WTC11 (cell line): ENCODE data around the gene EGR4. TPM values are rescaled to one million over a fixed set of nuclear protein-coding genes. Genes with fewer than 3 reads are reported as not detected.

ENCODE experiments used
- ATF1 ChIP-seq: sonication (generic); formaldehyde crosslinking; IDR thresholded peaks from 2 replicates; pipeline ENCODE4 v1.8.1; 2023; ENCODE audit warnings: mild to moderate bottlenecking, moderate library complexity, missing genetic modification reagents
- CBFB ChIP-seq: sonication (generic); formaldehyde crosslinking; IDR thresholded peaks from 2 replicates; pipeline ENCODE4 v1.8.1; 2022; ENCODE audit warnings: mild to moderate bottlenecking, low read depth, missing genetic modification reagents
- CREM ChIP-seq: sonication (generic); formaldehyde crosslinking; IDR thresholded peaks from 2 replicates; pipeline ENCODE4 v1.8.1; 2022; ENCODE audit warnings: mild to moderate bottlenecking, missing genetic modification reagents, moderate library complexity
- ESRRA ChIP-seq: sonication (generic); formaldehyde crosslinking; IDR thresholded peaks from 2 replicates; pipeline ENCODE4 v1.8.1; 2022; ENCODE audit warnings: mild to moderate bottlenecking, missing genetic modification reagents, borderline replicate concordance
- FOXJ3 ChIP-seq: sonication (generic); formaldehyde crosslinking; IDR thresholded peaks from 2 replicates; pipeline ENCODE4 v1.9.0; 2021; ENCODE audit warnings: missing genetic modification reagents, mild to moderate bottlenecking, borderline replicate concordance
- FOXP1 ChIP-seq: sonication (generic); formaldehyde crosslinking; IDR thresholded peaks from 2 replicates; pipeline ENCODE4 v1.8.0; 2022; ENCODE audit warnings: missing genetic modification reagents, mild to moderate bottlenecking, moderate library complexity, borderline replicate concordance
- MYBL2 ChIP-seq: sonication (generic); formaldehyde crosslinking; IDR thresholded peaks from 2 replicates; pipeline ENCODE4 v1.8.1; 2023; ENCODE audit warnings: mild to moderate bottlenecking, moderate library complexity, missing genetic modification reagents
- OVOL2 ChIP-seq: fragments of 250-450 bp; sonication (Bioruptor Pico); IDR thresholded peaks from 2 replicates; pipeline ENCODE4 v1.9.0; 2021; ENCODE audit warnings: mild to moderate bottlenecking, borderline replicate concordance
- SMAD3 ChIP-seq: sonication (generic); formaldehyde crosslinking; IDR thresholded peaks from 2 replicates; pipeline ENCODE4 v1.8.0; 2022; ENCODE audit warnings: missing genetic modification reagents, mild to moderate bottlenecking, borderline replicate concordance
- SP1 ChIP-seq: sonication (generic); formaldehyde crosslinking; conservative IDR thresholded peaks from 2 replicates; pipeline ENCODE4 v1.8.1; 2022; ENCODE audit warnings: missing genetic modification reagents
- TCF7 ChIP-seq: sonication (generic); formaldehyde crosslinking; IDR thresholded peaks from 2 replicates; pipeline ENCODE4 v1.8.0; 2022; ENCODE audit warnings: mild to moderate bottlenecking, low read depth, missing genetic modification reagents, moderate library complexity
- TP53 ChIP-seq: sonication (generic); formaldehyde crosslinking; IDR thresholded peaks from 2 replicates; pipeline ENCODE4 v1.8.1; 2023; ENCODE audit warnings: mild to moderate bottlenecking, missing genetic modification reagents
- ZNF232 ChIP-seq: sonication (generic); formaldehyde crosslinking; IDR thresholded peaks from 2 replicates; pipeline ENCODE4 v1.8.0; 2022; ENCODE audit warnings: mild to moderate bottlenecking, missing genetic modification reagents
- ZNF263 ChIP-seq: sonication (generic); formaldehyde crosslinking; IDR thresholded peaks from 2 replicates; pipeline ENCODE4 v1.8.1; 2022; ENCODE audit warnings: low read depth, mild to moderate bottlenecking, moderate library complexity, missing genetic modification reagents
- ZNF396 ChIP-seq: fragments of 250-450 bp; sonication (Bioruptor Pico); IDR thresholded peaks from 2 replicates; pipeline ENCODE4 v1.8.0; 2021; ENCODE audit warnings: mild to moderate bottlenecking, moderate library complexity, borderline replicate concordance
- ZNF423 ChIP-seq: fragments of 250-450 bp; sonication (Bioruptor Pico); IDR thresholded peaks from 2 replicates; pipeline ENCODE4 v2.1.2; 2022; ENCODE audit warnings: mild to moderate bottlenecking, moderate library complexity
- total RNA-seq: library from RNA; stranded (reverse); gene quantifications from 3 replicates; pipeline ENCODE4 v1.2.3, GENCODE V29; 2021
- TF ChIP-seq, protein P1 (sequence below): sonication (generic); formaldehyde crosslinking; conservative IDR thresholded peaks from 2 replicates; pipeline ENCODE4 v1.8.1; 2023; ENCODE audit warnings: mild to moderate bottlenecking, low read depth, missing genetic modification reagents, moderate library complexity
- TF ChIP-seq, protein P2 (sequence below): sonication (generic); formaldehyde crosslinking; IDR thresholded peaks from 2 replicates; pipeline ENCODE4 v1.8.0; 2023; ENCODE audit warnings: missing genetic modification reagents, mild to moderate bottlenecking, borderline replicate concordance
- TF ChIP-seq, protein P3 (sequence below): sonication (generic); formaldehyde crosslinking; IDR thresholded peaks from 2 replicates; pipeline ENCODE4 v1.8.1; 2023; ENCODE audit warnings: mild to moderate bottlenecking, missing genetic modification reagents, borderline replicate concordance
- TF ChIP-seq, protein P4 (sequence below): sonication (generic); formaldehyde crosslinking; IDR thresholded peaks from 2 replicates; pipeline ENCODE4 v1.8.1; 2022; ENCODE audit warnings: mild to moderate bottlenecking, moderate library complexity, missing genetic modification reagents
- TF ChIP-seq, protein P5 (sequence below): sonication (generic); formaldehyde crosslinking; IDR thresholded peaks from 2 replicates; pipeline ENCODE4 v1.8.0; 2023; ENCODE audit warnings: missing genetic modification reagents
- TF ChIP-seq, protein P6 (sequence below): sonication (generic); formaldehyde crosslinking; IDR thresholded peaks from 2 replicates; pipeline ENCODE4 v1.8.1; 2022; ENCODE audit warnings: mild to moderate bottlenecking, missing genetic modification reagents, moderate library complexity, borderline replicate concordance

Gene EGR4
- total RNA-seq, 1 experiment from 2014 or later, result 0.13 TPM

DNA sequence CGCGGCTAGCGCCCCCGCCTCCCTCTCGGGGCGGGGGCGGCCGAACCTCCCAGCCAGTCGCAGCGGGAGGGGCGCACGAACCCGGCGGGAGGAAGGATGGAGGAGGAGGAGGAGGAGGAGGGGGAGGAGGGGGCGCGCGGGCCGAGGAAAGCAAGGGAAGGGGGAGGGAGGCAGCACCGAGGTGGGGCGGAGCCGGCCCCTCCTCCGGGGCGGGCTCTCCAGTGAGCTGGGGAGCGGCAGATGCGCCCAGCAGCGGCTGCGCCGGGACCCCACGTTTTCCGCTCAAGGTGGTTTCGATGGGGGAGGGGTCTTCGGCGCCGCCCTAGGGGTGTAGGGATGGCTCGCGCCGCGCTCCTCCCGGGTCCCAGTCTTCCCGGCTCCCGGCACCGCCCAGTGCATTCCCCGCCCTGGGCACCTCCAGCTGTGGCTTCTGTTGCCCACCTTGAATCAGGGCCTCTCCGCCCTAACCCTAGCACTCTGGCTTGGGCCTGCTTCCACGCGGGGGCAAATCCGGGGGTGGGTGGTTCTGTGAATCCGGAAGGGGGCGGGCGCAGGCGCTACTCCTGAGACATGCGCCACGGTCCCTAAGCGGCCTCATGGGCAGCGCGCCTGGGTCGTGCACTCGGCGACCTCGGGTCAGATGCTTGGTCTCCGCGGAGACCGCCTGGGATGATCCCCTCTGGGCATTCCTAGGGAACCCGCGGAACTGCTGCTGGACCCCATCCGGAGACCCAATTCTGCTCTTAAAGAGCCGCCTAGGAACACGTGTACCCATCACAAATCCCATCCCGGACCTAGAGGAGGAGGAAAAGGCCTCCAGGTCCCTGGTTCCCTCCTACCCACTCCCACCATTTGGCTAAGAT lies 8.8 kb downstream of the EGR4 start, which contains the start of gene FBXO41 (continued):
- no peak for TF ChIP-seq TCF7 (CRISPR knock-in tag)
- 0 out of 2 replicates have a peak, but pooled peaks have one; percentile 32 for TF ChIP-seq CREM (CRISPR knock-in tag)
- TF ChIP-seq, protein P1, sequence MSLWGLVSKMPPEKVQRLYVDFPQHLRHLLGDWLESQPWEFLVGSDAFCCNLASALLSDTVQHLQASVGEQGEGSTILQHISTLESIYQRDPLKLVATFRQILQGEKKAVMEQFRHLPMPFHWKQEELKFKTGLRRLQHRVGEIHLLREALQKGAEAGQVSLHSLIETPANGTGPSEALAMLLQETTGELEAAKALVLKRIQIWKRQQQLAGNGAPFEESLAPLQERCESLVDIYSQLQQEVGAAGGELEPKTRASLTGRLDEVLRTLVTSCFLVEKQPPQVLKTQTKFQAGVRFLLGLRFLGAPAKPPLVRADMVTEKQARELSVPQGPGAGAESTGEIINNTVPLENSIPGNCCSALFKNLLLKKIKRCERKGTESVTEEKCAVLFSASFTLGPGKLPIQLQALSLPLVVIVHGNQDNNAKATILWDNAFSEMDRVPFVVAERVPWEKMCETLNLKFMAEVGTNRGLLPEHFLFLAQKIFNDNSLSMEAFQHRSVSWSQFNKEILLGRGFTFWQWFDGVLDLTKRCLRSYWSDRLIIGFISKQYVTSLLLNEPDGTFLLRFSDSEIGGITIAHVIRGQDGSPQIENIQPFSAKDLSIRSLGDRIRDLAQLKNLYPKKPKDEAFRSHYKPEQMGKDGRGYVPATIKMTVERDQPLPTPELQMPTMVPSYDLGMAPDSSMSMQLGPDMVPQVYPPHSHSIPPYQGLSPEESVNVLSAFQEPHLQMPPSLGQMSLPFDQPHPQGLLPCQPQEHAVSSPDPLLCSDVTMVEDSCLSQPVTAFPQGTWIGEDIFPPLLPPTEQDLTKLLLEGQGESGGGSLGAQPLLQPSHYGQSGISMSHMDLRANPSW (CRISPR knock-in tag), result no peak
- TF ChIP-seq FOXP1, result peak; percentile 53; the same call in 1 of the 2 replicates
- no peak for TF ChIP-seq OVOL2 (CRISPR knock-in tag)
- TF ChIP-seq, protein P2, sequence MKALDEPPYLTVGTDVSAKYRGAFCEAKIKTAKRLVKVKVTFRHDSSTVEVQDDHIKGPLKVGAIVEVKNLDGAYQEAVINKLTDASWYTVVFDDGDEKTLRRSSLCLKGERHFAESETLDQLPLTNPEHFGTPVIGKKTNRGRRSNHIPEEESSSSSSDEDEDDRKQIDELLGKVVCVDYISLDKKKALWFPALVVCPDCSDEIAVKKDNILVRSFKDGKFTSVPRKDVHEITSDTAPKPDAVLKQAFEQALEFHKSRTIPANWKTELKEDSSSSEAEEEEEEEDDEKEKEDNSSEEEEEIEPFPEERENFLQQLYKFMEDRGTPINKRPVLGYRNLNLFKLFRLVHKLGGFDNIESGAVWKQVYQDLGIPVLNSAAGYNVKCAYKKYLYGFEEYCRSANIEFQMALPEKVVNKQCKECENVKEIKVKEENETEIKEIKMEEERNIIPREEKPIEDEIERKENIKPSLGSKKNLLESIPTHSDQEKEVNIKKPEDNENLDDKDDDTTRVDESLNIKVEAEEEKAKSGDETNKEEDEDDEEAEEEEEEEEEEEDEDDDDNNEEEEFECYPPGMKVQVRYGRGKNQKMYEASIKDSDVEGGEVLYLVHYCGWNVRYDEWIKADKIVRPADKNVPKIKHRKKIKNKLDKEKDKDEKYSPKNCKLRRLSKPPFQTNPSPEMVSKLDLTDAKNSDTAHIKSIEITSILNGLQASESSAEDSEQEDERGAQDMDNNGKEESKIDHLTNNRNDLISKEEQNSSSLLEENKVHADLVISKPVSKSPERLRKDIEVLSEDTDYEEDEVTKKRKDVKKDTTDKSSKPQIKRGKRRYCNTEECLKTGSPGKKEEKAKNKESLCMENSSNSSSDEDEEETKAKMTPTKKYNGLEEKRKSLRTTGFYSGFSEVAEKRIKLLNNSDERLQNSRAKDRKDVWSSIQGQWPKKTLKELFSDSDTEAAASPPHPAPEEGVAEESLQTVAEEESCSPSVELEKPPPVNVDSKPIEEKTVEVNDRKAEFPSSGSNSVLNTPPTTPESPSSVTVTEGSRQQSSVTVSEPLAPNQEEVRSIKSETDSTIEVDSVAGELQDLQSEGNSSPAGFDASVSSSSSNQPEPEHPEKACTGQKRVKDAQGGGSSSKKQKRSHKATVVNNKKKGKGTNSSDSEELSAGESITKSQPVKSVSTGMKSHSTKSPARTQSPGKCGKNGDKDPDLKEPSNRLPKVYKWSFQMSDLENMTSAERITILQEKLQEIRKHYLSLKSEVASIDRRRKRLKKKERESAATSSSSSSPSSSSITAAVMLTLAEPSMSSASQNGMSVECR (CRISPR knock-in tag), result 0 out of 2 replicates have a peak, but pooled peaks have one; percentile 37
- no peak for TF ChIP-seq FOXJ3 (CRISPR knock-in tag)
- TF ChIP-seq, protein P3, sequence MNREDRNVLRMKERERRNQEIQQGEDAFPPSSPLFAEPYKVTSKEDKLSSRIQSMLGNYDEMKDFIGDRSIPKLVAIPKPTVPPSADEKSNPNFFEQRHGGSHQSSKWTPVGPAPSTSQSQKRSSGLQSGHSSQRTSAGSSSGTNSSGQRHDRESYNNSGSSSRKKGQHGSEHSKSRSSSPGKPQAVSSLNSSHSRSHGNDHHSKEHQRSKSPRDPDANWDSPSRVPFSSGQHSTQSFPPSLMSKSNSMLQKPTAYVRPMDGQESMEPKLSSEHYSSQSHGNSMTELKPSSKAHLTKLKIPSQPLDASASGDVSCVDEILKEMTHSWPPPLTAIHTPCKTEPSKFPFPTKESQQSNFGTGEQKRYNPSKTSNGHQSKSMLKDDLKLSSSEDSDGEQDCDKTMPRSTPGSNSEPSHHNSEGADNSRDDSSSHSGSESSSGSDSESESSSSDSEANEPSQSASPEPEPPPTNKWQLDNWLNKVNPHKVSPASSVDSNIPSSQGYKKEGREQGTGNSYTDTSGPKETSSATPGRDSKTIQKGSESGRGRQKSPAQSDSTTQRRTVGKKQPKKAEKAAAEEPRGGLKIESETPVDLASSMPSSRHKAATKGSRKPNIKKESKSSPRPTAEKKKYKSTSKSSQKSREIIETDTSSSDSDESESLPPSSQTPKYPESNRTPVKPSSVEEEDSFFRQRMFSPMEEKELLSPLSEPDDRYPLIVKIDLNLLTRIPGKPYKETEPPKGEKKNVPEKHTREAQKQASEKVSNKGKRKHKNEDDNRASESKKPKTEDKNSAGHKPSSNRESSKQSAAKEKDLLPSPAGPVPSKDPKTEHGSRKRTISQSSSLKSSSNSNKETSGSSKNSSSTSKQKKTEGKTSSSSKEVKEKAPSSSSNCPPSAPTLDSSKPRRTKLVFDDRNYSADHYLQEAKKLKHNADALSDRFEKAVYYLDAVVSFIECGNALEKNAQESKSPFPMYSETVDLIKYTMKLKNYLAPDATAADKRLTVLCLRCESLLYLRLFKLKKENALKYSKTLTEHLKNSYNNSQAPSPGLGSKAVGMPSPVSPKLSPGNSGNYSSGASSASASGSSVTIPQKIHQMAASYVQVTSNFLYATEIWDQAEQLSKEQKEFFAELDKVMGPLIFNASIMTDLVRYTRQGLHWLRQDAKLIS (CRISPR knock-in tag), result no peak
- TF ChIP-seq ZNF232 (CRISPR knock-in tag), result 0 out of 2 replicates have a peak, but pooled peaks have one; percentile 49
- TF ChIP-seq SMAD3 (CRISPR knock-in tag), result no peak
- 0 out of 2 replicates have a peak, but pooled peaks have one; percentile 33 for TF ChIP-seq TP53 (CRISPR knock-in tag)
- TF ChIP-seq CBFB (CRISPR knock-in tag), result peak; percentile 33; the same call in 1 of the 2 replicates
- TF ChIP-seq ZNF263 (CRISPR knock-in tag), result peak; percentile 99
- TF ChIP-seq ATF1, result no peak
- TF ChIP-seq, protein P4, sequence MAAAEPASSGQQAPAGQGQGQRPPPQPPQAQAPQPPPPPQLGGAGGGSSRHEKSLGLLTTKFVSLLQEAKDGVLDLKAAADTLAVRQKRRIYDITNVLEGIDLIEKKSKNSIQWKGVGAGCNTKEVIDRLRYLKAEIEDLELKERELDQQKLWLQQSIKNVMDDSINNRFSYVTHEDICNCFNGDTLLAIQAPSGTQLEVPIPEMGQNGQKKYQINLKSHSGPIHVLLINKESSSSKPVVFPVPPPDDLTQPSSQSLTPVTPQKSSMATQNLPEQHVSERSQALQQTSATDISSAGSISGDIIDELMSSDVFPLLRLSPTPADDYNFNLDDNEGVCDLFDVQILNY, result no peak
- TF ChIP-seq, protein P5, sequence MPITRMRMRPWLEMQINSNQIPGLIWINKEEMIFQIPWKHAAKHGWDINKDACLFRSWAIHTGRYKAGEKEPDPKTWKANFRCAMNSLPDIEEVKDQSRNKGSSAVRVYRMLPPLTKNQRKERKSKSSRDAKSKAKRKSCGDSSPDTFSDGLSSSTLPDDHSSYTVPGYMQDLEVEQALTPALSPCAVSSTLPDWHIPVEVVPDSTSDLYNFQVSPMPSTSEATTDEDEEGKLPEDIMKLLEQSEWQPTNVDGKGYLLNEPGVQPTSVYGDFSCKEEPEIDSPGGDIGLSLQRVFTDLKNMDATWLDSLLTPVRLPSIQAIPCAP, result no peak
- peak; percentile 79 for TF ChIP-seq SP1 (CRISPR knock-in tag)
- TF ChIP-seq, protein P6, sequence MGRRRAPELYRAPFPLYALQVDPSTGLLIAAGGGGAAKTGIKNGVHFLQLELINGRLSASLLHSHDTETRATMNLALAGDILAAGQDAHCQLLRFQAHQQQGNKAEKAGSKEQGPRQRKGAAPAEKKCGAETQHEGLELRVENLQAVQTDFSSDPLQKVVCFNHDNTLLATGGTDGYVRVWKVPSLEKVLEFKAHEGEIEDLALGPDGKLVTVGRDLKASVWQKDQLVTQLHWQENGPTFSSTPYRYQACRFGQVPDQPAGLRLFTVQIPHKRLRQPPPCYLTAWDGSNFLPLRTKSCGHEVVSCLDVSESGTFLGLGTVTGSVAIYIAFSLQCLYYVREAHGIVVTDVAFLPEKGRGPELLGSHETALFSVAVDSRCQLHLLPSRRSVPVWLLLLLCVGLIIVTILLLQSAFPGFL (CRISPR knock-in tag), result no peak
- no peak for TF ChIP-seq ESRRA (CRISPR knock-in tag)
- TF ChIP-seq ZNF423 (CRISPR knock-in tag), result no peak; the same call in 1 of the 2 replicates
- TF ChIP-seq MYBL2 (CRISPR knock-in tag), result no peak
- no peak for TF ChIP-seq ZNF396 (CRISPR knock-in tag)
